HG03108 (cell line): ENCODE data around the gene CCK.
"Not testable (repeated sequence)": the region's sequence is repeated elsewhere in the genome, so short reads cannot be mapped to it uniquely, and the experiment has no call there.

Experiments
- ATAC-seq: cut with Tn5 transposase; IDR thresholded peaks from one replicate; pipeline ENCODE4 v1.9.1; 2021; ENCODE audit warnings: moderate library complexity; ENCODE audit not compliant: unreplicated experiment

Gene CCK

GRCh38 chr3:42266085-42266484 lies at the start of gene CCK:
Gene CCK (minus strand): TSS chr3:42266185. CDS start chr3:42263630, 2,555 bp downstream.
- ATAC-seq, result no peak

- ATAC-seq, result no peak
Measured at GRCh38 chr3:42314411-42314810, 48.4 kb upstream of the CCK start.

- no peak for ATAC-seq
Measured at GRCh38 chr3:42308651-42309050, 42.7 kb upstream of the CCK start.

GRCh38 chr3:42306499-42306898 lies 40.5 kb upstream of the CCK start:
- no peak for ATAC-seq

- no peak for ATAC-seq
Measured at GRCh38 chr3:42302924-42303634, 37.1 kb upstream of the CCK start.

GRCh38 chr3:42301446-42302175 lies 35.6 kb upstream of the CCK start:
- ATAC-seq, result no peak

- ATAC-seq, result no peak
Measured at GRCh38 chr3:42300778-42301177, 34.8 kb upstream of the CCK start.

GRCh38 chr3:42300013-42300412 lies 34.0 kb upstream of the CCK start:
- ATAC-seq, result no peak

- no peak for ATAC-seq
Measured at GRCh38 chr3:42298259-42298658, 32.3 kb upstream of the CCK start.

GRCh38 chr3:42292009-42292408 lies 26.0 kb upstream of the CCK start:
- ATAC-seq, result no peak

GRCh38 chr3:42290966-42291714 lies 25.2 kb upstream of the CCK start:
- ATAC-seq, result no peak

GRCh38 chr3:42289026-42289425 lies 23.0 kb upstream of the CCK start:
- no peak for ATAC-seq

GRCh38 chr3:42288385-42288784 lies 22.4 kb upstream of the CCK start:
- ATAC-seq, result no peak

- not testable (repeated sequence) for ATAC-seq
Measured at GRCh38 chr3:42287423-42287822, 21.4 kb upstream of the CCK start.

GRCh38 chr3:42277676-42278075 lies 11.7 kb upstream of the CCK start:
- ATAC-seq, result no peak

GRCh38 chr3:42276141-42277132 lies 10.5 kb upstream of the CCK start:
- ATAC-seq, result peak; percentile 94

- no peak for ATAC-seq
Measured at GRCh38 chr3:42275217-42275616, 9.2 kb upstream of the CCK start.

- no peak for ATAC-seq
Measured at GRCh38 chr3:42274266-42274665, 8.3 kb upstream of the CCK start.

GRCh38 chr3:42273361-42273760 lies 7.4 kb upstream of the CCK start:
- ATAC-seq, result no peak

- no peak for ATAC-seq
Measured at GRCh38 chr3:42271786-42272185, 5.8 kb upstream of the CCK start.

- ATAC-seq, result no peak
Measured at GRCh38 chr3:42270561-42270960, 4.6 kb upstream of the CCK start.
